ENCODE data around the gene HS3ST6.

Gene HS3ST6

GRCh38 chr16:1878256-1878655, 40.0 kb downstream of the HS3ST6 start:
- Histone ChIP-seq H3K36me3 (ENCODE audit: insufficient read depth, low read length) (no peaks in the 10 kb centered on the region), H3K79me2 (ENCODE audit: insufficient read depth, low read length) (no peaks in the 10 kb centered on the region), H3K4me3 (ENCODE audit: low read length, poor library complexity, severe bottlenecking) (no peak overlapping the region), H3K4me2 (ENCODE audit: low read depth, low read length, poor library complexity, severe bottlenecking) (no peak overlapping the region), H3K4me1 (ENCODE audit: insufficient read depth, low read length, poor library complexity, severe bottlenecking) (no peaks in the 10 kb centered on the region), H3K9me3 (ENCODE audit: insufficient read depth, low read depth, low read length) (no peaks in the 10 kb centered on the region), H4K20me1 (ENCODE audit: insufficient read depth, low read length, poor library complexity, severe bottlenecking) (no peaks in the 10 kb centered on the region), H3F3A (ENCODE audit: low read depth) (no peaks in the 10 kb centered on the region), H2AFZ (ENCODE audit: low read length) (no peak overlapping the region), H3K27me3 (ENCODE audit: insufficient read depth, low read length, poor library complexity, severe bottlenecking) (no peaks in the 10 kb centered on the region), H3K9ac (ENCODE audit: low read depth, low read length, poor library complexity, severe bottlenecking) (no peak overlapping the region), H3K9me2 (replicated peaks; ENCODE audit: low read depth, low read length) (no peaks in the 10 kb centered on the region)
- no peak for TF ChIP-seq EZH2phosphoT487 (IDR thresholded peaks at IDR 0.05; ENCODE audit: borderline replicate concordance)
- TF ChIP-seq CTCF (conservative IDR thresholded peaks at IDR 0.05; ENCODE audit: low read length) = no peak

GRCh38 chr16:1877804-1878203, 40.4 kb downstream of the HS3ST6 start:
- Histone ChIP-seq H2AFZ (ENCODE audit: low read length) (no peak overlapping the region), H3K9me3 (ENCODE audit: insufficient read depth, low read depth, low read length) (no peaks in the 10 kb centered on the region), H4K20me1 (ENCODE audit: insufficient read depth, low read length, poor library complexity, severe bottlenecking) (no peaks in the 10 kb centered on the region), H3K9me2 (replicated peaks; ENCODE audit: low read depth, low read length) (no peaks in the 10 kb centered on the region), H3K27me3 (ENCODE audit: insufficient read depth, low read length, poor library complexity, severe bottlenecking) (no peaks in the 10 kb centered on the region), H3K4me2 (ENCODE audit: low read depth, low read length, poor library complexity, severe bottlenecking) (no peak overlapping the region), H3F3A (ENCODE audit: low read depth) (no peaks in the 10 kb centered on the region), H3K79me2 (ENCODE audit: insufficient read depth, low read length) (no peaks in the 10 kb centered on the region), H3K4me3 (ENCODE audit: low read length, poor library complexity, severe bottlenecking) (no peak overlapping the region), H3K4me1 (ENCODE audit: insufficient read depth, low read length, poor library complexity, severe bottlenecking) (no peaks in the 10 kb centered on the region), H3K9ac (ENCODE audit: low read depth, low read length, poor library complexity, severe bottlenecking) (no peak overlapping the region), H3K36me3 (ENCODE audit: insufficient read depth, low read length) (no peaks in the 10 kb centered on the region)
- no peak for TF ChIP-seq CTCF (conservative IDR thresholded peaks at IDR 0.05; ENCODE audit: low read length)
- TF ChIP-seq EZH2phosphoT487 (IDR thresholded peaks at IDR 0.05; ENCODE audit: borderline replicate concordance) = no peak

- Histone ChIP-seq H3K27me3 (ENCODE audit: insufficient read depth, low read length, poor library complexity, severe bottlenecking) (no peaks in the 10 kb centered on the region), H3K79me2 (ENCODE audit: insufficient read depth, low read length) (no peaks in the 10 kb centered on the region), H3K4me1 (ENCODE audit: insufficient read depth, low read length, poor library complexity, severe bottlenecking) (no peaks in the 10 kb centered on the region), H4K20me1 (ENCODE audit: insufficient read depth, low read length, poor library complexity, severe bottlenecking) (no peaks in the 10 kb centered on the region), H3K4me2 (ENCODE audit: low read depth, low read length, poor library complexity, severe bottlenecking) (no peak overlapping the region), H3K9me2 (replicated peaks; ENCODE audit: low read depth, low read length) (no peaks in the 10 kb centered on the region), H3K9me3 (ENCODE audit: insufficient read depth, low read depth, low read length) (no peaks in the 10 kb centered on the region), H3K4me3 (ENCODE audit: low read length, poor library complexity, severe bottlenecking) (no peak overlapping the region), H3K9ac (ENCODE audit: low read depth, low read length, poor library complexity, severe bottlenecking) (no peak overlapping the region), H3K36me3 (ENCODE audit: insufficient read depth, low read length) (no peaks in the 10 kb centered on the region), H3F3A (ENCODE audit: low read depth) (no peaks in the 10 kb centered on the region), H2AFZ (ENCODE audit: low read length) (no peak overlapping the region)
- no peak for TF ChIP-seq EZH2phosphoT487 (IDR thresholded peaks at IDR 0.05; ENCODE audit: borderline replicate concordance)
- no peak for TF ChIP-seq CTCF (conservative IDR thresholded peaks at IDR 0.05; ENCODE audit: low read length)
Measured at GRCh38 chr16:1877089-1877488, 41.1 kb downstream of the HS3ST6 start.

Data from Loucy (cell line).